CD4-positive, alpha-beta T cell treated with Interleukin-6 at 100 ng/mL for 8 hours (primary cell): Measurements from ENCODE around the gene GPATCH3.
"Not testable (repeated sequence)": the region's sequence is repeated elsewhere in the genome, so short reads cannot be mapped to it uniquely, and the experiment has no call there.

Experiments
- DNase-seq: peaks from one replicate; pipeline ENCODE4 v3.0.0-alpha.2; 2020; ENCODE audit warnings: mixed read lengths, low spot score

The GPATCH3 gene

GRCh38 chr1:26913389-26913753 is 13.1 kb upstream of the GPATCH3 start:
- DNase-seq = no peak

DNA sequence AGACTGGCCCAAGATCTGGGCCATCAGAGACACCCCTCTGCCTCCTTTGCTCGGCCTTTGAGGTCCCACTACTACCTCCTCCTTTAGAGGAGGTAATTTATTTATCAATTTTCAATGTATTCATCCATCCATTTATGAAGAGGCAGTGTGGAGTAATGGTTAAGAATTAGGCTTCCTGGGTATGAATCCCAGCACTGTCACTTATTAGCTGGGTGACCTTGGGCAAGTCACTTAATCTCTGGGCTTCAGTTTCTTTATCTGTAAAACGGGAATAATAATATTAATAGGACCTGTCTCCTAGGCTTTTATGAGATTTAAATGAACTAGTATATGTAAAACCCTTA is 11.9 kb upstream of the GPATCH3 start:
- no peak for DNase-seq

DNA sequence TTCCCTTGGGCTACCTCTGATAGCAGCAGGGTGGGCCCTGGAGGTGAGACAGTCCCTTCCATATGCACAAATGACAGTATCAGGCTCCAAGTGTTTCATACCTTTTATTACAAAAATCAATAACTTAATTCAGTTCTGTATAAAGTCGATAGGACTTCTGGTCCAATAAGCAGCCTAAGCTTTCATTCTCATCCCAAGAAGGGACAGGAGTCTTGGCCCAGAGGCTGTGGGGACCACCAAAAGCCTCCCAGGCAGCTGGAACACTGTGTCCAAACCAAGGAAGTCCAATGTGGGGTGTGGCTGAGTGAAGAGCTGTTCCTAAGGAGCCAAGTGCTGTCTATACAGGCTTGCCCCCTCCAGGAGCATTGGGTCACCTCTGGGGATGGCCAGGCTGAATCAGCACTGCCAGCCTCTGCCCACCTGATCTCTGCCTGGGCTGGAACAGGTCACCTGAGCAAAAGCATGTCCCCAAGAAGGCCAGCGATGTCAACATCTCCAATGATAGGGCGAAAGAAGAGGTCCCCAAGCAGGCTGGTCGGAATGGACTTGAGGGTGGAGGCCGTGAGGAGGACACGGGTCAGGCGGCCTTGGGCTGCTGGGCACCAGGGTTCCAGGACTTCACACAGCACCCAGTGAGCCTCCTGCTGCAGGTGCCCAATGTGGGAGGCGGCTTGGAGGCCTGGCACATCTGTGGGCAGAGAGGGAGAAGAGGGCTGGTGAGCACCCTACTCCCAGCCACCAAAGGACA is 11.3 kb upstream of the GPATCH3 start:
- no peak for DNase-seq

DNA sequence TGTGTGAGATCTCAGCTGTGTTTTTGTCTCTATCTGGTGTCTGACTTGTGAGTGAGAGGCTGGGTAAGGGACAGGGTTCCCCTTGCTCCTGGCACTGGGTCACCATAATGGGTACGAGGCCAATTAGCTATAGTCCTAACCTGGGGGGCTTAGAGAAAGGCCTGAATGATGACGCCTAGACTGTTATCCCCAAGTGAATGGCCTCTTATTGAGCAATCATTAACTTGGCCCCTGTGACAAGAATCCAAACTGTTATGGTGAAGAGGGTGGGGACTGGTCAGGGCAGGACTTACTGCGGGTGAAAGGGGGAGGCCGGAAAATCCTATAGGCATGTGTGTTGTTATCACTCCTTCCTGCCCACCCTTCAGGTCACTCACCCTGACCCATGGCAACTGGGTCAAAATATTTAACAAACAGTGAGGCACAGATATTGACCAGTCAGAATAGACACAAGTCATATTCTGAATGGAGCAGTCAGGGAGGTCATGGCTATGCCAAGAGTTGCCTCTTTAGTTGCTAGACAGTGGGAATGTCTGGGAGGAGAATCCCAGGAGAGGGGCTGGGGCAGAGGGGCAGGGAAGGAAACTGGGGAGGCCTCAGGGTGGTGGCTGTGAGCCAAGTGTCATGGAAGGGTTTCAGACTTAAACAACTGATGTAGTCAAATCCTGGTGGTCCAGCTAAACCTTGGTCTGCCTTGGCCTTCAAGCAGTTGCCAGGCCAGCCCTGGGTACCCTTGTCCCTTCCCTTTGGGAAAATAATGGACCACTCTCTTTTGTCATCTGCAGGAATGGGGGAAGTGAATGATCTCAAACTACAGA is 10.3 kb upstream of the GPATCH3 start:
- DNase-seq = no peak

DNA sequence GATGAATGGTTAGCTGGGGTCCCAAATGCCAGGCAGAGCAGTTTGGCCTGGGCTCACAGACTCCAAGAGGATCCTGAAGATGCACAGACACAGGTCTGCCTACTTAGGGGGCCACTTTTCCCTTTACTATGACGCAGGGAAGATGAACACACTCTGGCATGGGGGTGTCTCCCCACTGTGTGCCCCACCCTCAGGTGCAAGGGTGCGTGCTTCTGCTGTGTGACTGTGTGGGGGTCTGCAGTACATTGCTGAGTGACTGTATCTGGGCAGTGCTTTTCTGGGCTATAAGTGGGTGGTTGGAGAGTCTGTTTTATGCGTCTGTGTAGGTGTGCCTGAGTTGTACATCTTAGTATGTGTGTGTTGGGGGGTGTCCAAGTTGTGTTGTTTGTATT is 9.7 kb upstream of the GPATCH3 start:
- DNase-seq = no peak

DNA sequence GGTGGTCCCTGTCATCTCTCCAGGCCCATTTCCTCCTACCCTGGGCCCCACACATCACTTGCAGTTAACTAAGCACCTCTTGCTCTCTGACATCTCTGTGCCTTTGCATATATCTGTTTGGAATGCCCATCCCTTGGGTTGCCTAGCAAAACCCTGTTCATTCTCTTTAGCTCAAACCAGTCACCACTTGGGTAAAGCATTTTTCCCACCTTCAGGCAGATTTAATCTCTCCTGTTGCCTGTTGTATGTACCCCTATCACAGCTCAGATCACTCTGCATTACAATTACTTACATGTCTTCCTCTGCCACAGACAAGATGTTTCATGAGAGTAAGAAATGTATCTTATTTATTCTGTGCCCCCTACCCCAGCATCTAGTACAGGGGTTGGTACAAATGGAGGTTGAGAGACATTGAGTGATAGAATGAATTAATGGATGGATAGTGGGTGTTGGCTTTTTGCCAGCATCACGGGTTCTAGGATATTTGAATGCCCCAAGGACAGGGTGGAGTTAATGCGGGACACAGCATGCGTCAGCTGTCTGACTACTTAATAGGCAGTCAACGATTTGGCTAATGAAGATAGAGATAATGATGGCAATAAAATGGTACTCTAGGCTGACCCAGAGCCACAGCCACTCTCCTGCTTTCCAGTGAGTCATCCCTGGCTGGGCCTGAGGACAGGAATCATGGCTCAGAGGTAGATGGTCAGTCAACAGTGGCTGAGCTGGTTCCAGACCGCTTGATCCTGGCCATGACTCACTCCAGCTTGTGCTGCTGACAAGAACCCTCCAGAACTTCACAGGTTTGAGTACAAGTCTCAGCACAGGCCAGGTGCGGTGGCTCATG is 7.0 kb upstream of the GPATCH3 start:
- DNase-seq = no peak

GRCh38 chr1:26900815-26901511 is 696 bp upstream of the GPATCH3 start:
- DNase-seq = no peak

GRCh38 chr1:26897351-26897750 is 2.9 kb downstream of the GPATCH3 start:
- no peak for DNase-seq

DNA sequence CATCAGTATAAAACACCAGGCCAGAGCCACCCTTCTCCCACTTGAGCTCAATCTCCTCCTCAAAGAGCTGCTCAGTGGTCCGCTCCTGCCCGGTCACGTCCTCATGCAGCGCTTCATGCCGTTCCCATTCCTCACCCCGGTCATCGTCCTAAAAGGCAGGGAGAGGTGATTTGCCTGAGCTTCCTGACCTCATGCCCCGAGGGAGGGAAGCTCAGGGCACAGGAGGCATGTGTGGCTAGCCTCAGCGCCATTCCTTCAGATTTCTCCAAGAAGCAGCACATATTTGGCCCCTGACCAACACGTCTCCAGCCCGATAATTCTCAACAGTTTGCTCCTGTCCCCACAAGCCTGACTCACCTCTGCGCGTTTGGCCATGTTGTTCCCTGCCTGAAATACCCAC is 6.0 kb downstream of the GPATCH3 start:
- DNase-seq = no peak

GRCh38 chr1:26890467-26890796 is 9.8 kb downstream of the GPATCH3 start:
- no peak for DNase-seq

- peak; percentile 70 for DNase-seq
These were observed 10.5 kb downstream of the GPATCH3 start, which contains the start of gene GPN2 for GRCh38 chr1:26889551-26890466. GPN2 (minus strand) TSS chr1:26890283; CDS start chr1:26890096, 187 bp downstream.

GRCh38 chr1:26888231-26888630 is 12.0 kb downstream of the GPATCH3 start:
- no peak for DNase-seq

DNA sequence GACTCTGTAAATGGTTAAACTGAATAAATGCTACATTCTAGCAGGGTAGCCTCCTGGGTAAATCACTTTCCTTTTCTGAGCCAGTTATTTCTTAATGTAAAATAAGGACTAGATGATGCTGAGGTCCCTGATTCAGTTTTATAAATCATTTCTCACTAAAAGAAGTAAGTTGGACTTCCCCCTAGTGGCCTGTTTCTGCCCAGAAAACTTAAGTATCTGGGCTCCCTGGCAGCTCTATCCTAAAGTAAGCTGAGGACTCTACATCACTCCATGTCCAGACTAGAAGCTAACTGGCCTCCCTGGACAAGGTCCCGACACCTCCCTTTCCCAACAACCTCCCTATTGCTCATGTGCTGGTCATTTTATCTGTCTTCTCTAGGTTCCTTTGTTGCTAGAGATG is 13.1 kb downstream of the GPATCH3 start:
- DNase-seq = peak; percentile 11

DNA sequence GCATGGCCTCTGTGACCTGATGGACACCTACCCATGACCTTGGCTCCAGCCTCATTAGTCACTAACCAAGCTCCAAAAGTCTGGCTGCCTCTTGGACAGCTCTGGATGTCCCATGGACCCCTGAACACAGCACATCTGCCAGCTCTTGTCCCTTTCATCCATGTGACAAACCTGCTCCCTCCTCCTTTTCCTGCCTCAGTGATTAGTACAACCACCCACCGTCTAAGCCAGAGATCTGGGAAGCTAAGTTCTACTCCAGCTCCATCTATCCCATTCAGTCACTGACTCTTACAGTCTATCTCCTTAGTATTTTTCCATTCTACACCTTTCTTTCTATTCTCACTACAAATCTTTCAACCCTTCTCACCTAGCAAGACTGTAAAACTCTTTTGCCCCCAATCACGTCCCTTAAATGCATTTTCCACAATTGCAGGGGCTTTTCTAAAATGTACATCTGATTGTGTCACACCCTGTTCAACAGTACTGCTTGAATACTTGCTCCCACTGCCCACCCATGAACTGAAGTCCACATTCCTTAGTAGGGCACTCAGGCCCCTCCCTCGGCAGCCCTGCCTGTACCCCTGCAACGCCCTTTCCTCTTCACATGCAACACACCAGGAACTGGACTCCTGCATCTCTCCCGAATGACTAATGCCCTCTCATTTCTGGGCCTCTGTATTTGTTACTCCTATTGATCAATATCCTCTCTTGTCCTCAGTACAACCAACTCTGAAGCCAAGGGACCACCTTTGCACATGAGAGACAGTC is 17.4 kb downstream of the GPATCH3 start:
- no peak for DNase-seq

DNA sequence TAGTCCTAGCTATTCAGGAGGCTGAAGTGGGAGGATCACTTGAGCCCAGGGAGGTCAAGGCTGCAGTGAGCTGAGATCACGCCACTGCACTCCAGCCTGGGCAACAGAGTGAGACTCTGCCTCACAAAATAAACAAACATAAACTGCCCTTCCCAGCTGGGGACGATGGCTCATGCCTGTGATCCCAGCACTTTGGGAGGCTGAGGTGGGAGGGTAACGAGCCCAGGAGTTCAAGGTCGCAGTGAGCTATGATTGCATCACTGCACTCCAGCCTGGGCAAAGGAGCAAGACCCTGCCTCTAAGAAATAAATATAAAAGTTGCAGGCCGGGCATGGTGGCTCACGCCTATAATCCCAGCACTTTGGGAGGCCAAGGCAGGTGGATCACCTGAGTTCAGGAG is 18.7 kb downstream of the GPATCH3 start:
- DNase-seq = not testable (repeated sequence)

DNA sequence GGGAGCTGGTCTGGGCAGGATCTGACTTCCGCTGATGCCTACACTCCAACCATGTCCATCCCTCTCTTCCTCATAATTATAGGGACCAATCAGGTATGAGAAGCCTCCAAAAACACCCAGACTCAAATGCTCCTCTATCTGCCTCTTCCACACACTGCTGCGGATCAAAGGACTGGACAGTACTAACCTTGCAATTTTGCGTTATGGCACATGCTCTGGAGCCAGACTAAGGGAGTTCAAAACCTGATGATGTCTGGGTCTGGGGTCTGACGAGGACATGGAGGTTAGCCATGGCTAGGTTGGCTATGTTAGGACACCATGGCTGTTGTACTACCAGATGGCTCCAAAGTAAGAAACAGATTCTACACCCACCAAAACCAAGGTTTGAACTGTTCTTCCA is 20.5 kb downstream of the GPATCH3 start:
- no peak for DNase-seq

DNA sequence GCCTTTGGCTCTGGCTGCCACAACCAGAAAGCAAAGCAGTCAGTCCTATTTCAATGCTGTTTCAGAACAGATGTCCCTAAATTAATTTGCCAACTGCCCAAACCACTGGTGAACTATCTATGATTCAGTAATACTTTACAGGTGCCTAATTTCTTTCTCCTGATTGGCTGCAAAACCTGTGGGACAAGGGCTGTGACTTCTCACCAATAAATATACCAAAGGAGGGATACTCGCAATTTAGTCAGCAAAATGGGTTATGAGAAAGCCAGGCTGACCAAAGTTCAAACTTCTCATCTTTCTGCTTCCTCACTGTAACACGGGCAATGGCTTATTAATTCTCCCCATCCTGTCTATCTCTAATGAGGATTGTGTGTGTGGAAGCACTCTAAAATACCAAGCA is 22.9 kb downstream of the GPATCH3 start:
- DNase-seq = no peak

DNA sequence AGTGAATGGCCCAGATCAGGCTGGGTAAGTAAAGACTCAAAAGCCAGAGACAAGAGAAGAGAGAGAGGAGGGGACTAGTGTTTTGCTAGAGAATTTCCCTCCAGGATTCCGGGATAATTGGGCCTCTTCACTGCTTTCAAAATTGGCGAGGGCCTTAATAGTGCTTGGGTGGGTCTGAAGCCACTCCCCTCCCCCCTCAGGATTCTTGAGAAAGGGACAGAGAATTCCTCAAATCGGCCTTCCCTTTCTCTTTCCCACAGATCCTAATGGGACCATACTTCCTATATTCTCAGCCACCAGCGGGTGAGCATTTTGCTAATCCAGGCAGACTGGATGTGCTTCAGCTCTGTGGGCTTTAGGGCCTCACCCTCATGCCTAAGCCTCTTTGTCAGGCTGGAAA is 25.4 kb downstream of the GPATCH3 start:
- no peak for DNase-seq

GRCh38 chr1:26873097-26873496 is 27.2 kb downstream of the GPATCH3 start:
- DNase-seq = not testable (repeated sequence)
